HepG2 (cell line): Measurements from ENCODE around the gene KRTAP9-7. TPM values are rescaled to one million over a fixed set of nuclear protein-coding genes. Genes with fewer than 3 reads are reported as not detected.

Source experiments
- ATAC-seq: fragments of 200-7000 bp; cut with Tn5 transposase; 3 replicates; pipeline ENCODE4 v1.9.1; 2020; ENCODE audit warnings: mild to moderate bottlenecking, moderate library complexity
- BruUV-seq: library from RNA; stranded (reverse); fragments of 400-500 nt; replicated peaks from 2 replicates; lab custom pipeline; 2021; lab: Mats Ljungman, UMichigan
- CTCF ChIA-PET: fragments of 300-600 bp; formaldehyde crosslinking; extraction: SDS; loops from one replicate; lab custom pipeline; 2021; ENCODE audit warnings: low total read pairs, inconsistent platforms, low intra/inter-chr PET ratio; lab: Yijun Ruan, JAX
- POLR2A ChIA-PET: fragments of 350-600 bp; sonication (Branson Sonifier 250); formaldehyde crosslinking; loops from one replicate; lab custom pipeline; 2020; ENCODE audit warnings: antibody characterized with exemption, inconsistent platforms; lab: Yijun Ruan, JAX
- DNase-seq: peaks from one replicate; pipeline ENCODE4 v3.0.0-alpha.2; 2015; ENCODE audit warnings: low spot score
- FAIRE-seq: peaks from 3 replicates; lab custom pipeline; 2011; peaks lifted over from hg19 to GRCh38; lab: Jason Lieb, UNC
- H2AFZ ChIP-seq: one replicate; pipeline ENCODE4 v1.6.1; 2011; ENCODE audit warnings: low read length, inconsistent platforms
- H3K27ac ChIP-seq: fragments of 300-600 bp; 3 replicates; pipeline ENCODE4 v1.8.0; 2011; ENCODE audit warnings: mixed run types, mild to moderate bottlenecking, mixed read lengths, low read length, inconsistent platforms; ENCODE audit not compliant: insufficient read depth; ENCODE audit errors: extremely low read length
- H3K27me3 ChIP-seq, 2 experiments: fragments of 200-600 bp in 1 of 2; 2 replicates in 1 of 2; 3 replicates in 1 of 2; pipeline versions ENCODE4 v1.6.0 to v1.8.0; 2011; ENCODE audit warnings: low read length in 2 of 2, mild to moderate bottlenecking in 2 of 2, moderate library complexity in 2 of 2, inconsistent platforms in 1 of 2; ENCODE audit not compliant: insufficient read depth in 2 of 2, control insufficient read depth in 1 of 2
- H3K36me3 ChIP-seq, 2 experiments: fragments of 200-600 bp in 1 of 2; replicated peaks in 1 of 2; 2 replicates in 1 of 2; 3 replicates in 1 of 2; pipeline versions ENCODE4 v1.5.1 to v1.8.0; 2011; ENCODE audit warnings: low read length in 2 of 2, inconsistent platforms in 1 of 2; ENCODE audit not compliant: insufficient read depth in 2 of 2, control insufficient read depth in 1 of 2
- H3K4me1 ChIP-seq: 2 replicates; pipeline ENCODE4 v1.5.1; 2012; ENCODE audit warnings: low read length, inconsistent platforms; ENCODE audit not compliant: insufficient read depth
- H3K4me2 ChIP-seq: 2 replicates; pipeline ENCODE4 v1.6.0; 2011; ENCODE audit warnings: low read depth, low read length, inconsistent platforms
- H3K4me3 ChIP-seq, 3 experiments: fragments of 200-600 bp in 1 of 3; sonication (generic), shearing (Covaris generic) in 1 of 3; replicated peaks in 1 of 3; 2 replicates each; pipeline ENCODE4 v1.5.1; 2011 to 2016; ENCODE audit warnings: low read length in 3 of 3, inconsistent platforms in 2 of 3, low read depth in 2 of 3, mild to moderate bottlenecking in 2 of 3, control low read depth in 1 of 3, mixed read lengths in 1 of 3; ENCODE audit not compliant: insufficient read depth in 1 of 3
- H3K79me2 ChIP-seq: one replicate; pipeline ENCODE4 v1.6.1; 2011; ENCODE audit warnings: low read length, inconsistent platforms; ENCODE audit not compliant: insufficient read depth
- H3K9ac ChIP-seq: 2 replicates; pipeline ENCODE4 v1.6.0; 2011; ENCODE audit warnings: mild to moderate bottlenecking, low read depth, low read length, inconsistent platforms; ENCODE audit not compliant: insufficient read depth
- H3K9me3 ChIP-seq: 2 replicates; pipeline ENCODE4 v1.5.1; 2012; ENCODE audit warnings: mild to moderate bottlenecking, low read length
- H4K20me1 ChIP-seq: 2 replicates; pipeline ENCODE4 v1.6.0; 2011; ENCODE audit warnings: inconsistent platforms, mild to moderate bottlenecking, low read length, moderate library complexity; ENCODE audit not compliant: insufficient read depth
- ATF7 ChIP-seq, 2 experiments: fragments of 450-650 bp in 1 of 2; sonication (generic) in 1 of 2; formaldehyde crosslinking in 1 of 2; IDR thresholded peaks; 2 replicates each; pipeline versions ENCODE4 v1.4.0 to v1.6.1; 2016 to 2020; ENCODE audit warnings: antibody characterized with exemption in 1 of 2, mild to moderate bottlenecking in 1 of 2, missing genetic modification reagents in 1 of 2
- BORCS8-MEF2B ChIP-seq: sonication (generic); formaldehyde crosslinking; IDR thresholded peaks from 2 replicates; pipeline ENCODE4 v1.8.0; 2022; ENCODE audit warnings: mild to moderate bottlenecking, missing genetic modification reagents
- CBX2 ChIP-seq, 2 experiments: fragments of 200-600 bp in 1 of 2; sonication (generic); formaldehyde crosslinking in 1 of 2; IDR thresholded peaks; 2 replicates each; pipeline versions ENCODE4 v1.7.0 to v1.8.1; 2018 to 2022; ENCODE audit warnings: low read depth in 2 of 2, low read length in 1 of 2, mild to moderate bottlenecking in 1 of 2, missing genetic modification reagents in 1 of 2
- CREB1 ChIP-seq, 2 experiments: fragments of 450-650 bp in 1 of 2; IDR thresholded peaks; 2 replicates each; pipeline ENCODE4 v1.6.1; 2016 to 2017; ENCODE audit warnings: control low read depth in 1 of 2, mild to moderate bottlenecking in 1 of 2, missing compliant biosample characterization in 1 of 2, missing genetic modification characterization in 1 of 2
- ERF ChIP-seq: IDR thresholded peaks from 2 replicates; pipeline ENCODE4 v1.6.1; 2018; ENCODE audit warnings: missing biosample characterization, missing genetic modification reagents
- ESRRA ChIP-seq: sonication (generic); formaldehyde crosslinking; IDR thresholded peaks from 2 replicates; pipeline ENCODE4 v1.5.1; 2020; ENCODE audit warnings: mild to moderate bottlenecking, low read depth, missing genetic modification reagents
- HIVEP1 ChIP-seq: sonication (generic); formaldehyde crosslinking; IDR thresholded peaks from 2 replicates; pipeline ENCODE4 v1.4.0; 2020; ENCODE audit warnings: mild to moderate bottlenecking, missing genetic modification reagents
- HNRNPUL1 ChIP-seq: fragments of 200-400 bp; formaldehyde crosslinking; IDR thresholded peaks from 2 replicates; pipeline ENCODE4 v1.6.1; 2017; ENCODE audit warnings: low read depth, mild to moderate bottlenecking, low read length, moderate library complexity
- KLF13 ChIP-seq: sonication (generic); formaldehyde crosslinking; IDR thresholded peaks from 2 replicates; pipeline ENCODE4 v1.4.0; 2020; ENCODE audit warnings: mild to moderate bottlenecking, missing genetic modification reagents
- MYPOP ChIP-seq: sonication (generic); formaldehyde crosslinking; IDR thresholded peaks from 2 replicates; pipeline ENCODE4 v1.8.1; 2023; ENCODE audit warnings: mild to moderate bottlenecking, moderate library complexity, missing genetic modification reagents
- PAX8 ChIP-seq: sonication (generic); formaldehyde crosslinking; IDR thresholded peaks from 2 replicates; pipeline ENCODE4 v1.8.0; 2022; ENCODE audit warnings: mild to moderate bottlenecking, missing genetic modification reagents, borderline replicate concordance
- PHB2 ChIP-seq: fragments of 450-650 bp; IDR thresholded peaks from 2 replicates; pipeline ENCODE4 v1.6.1; 2018; ENCODE audit not compliant: partially characterized antibody
- PRDM15 ChIP-seq: sonication (generic); formaldehyde crosslinking; IDR thresholded peaks from 2 replicates; pipeline ENCODE4 v1.4.0; 2020; ENCODE audit warnings: missing genetic modification reagents
- SRSF1 ChIP-seq: fragments of 200-400 bp; formaldehyde crosslinking; optimal IDR thresholded peaks from 2 replicates; pipeline ENCODE3; 2017; ENCODE audit warnings: mild to moderate bottlenecking, low read depth, low read length, moderate library complexity
- TAF1 ChIP-seq: sonication (generic); formaldehyde crosslinking; IDR thresholded peaks from 2 replicates; pipeline ENCODE4 v1.4.0; 2020; ENCODE audit warnings: missing genetic modification reagents
- ZNF552 ChIP-seq: sonication (generic); formaldehyde crosslinking; IDR thresholded peaks from 2 replicates; pipeline ENCODE4 v1.9.0; 2022; ENCODE audit warnings: missing genetic modification reagents, mild to moderate bottlenecking, borderline replicate concordance
- ZNF75D ChIP-seq: sonication (generic); formaldehyde crosslinking; IDR thresholded peaks from 2 replicates; pipeline ENCODE4 v1.8.1; 2023; ENCODE audit warnings: missing genetic modification reagents, mild to moderate bottlenecking, borderline replicate concordance
- ZUFSP ChIP-seq: sonication (generic); formaldehyde crosslinking; IDR thresholded peaks from 2 replicates; pipeline ENCODE4 v1.9.0; 2021; ENCODE audit warnings: missing genetic modification reagents, mild to moderate bottlenecking, borderline replicate concordance
- in situ Hi-C: cut with HindIII; loops from 2 replicates; pipeline ENCODE4 v1.10.0; 2017; ENCODE audit warnings: low pct_unique_long_range_greater_than_20kb; ENCODE audit not compliant: extremely low pct_ligation_motif_present
- intact Hi-C: fragments of 100-400 bp; cut with micrococcal nuclease; formaldehyde crosslinking; loops from one replicate; pipeline ENCODE4 v1.10.0; 2022; ENCODE audit not compliant: unreplicated experiment
- polyA plus RNA-seq, 8 experiments: library from polyadenylated mRNA; depleted of rRNA in 3 of 8; stranded (reverse) in 7 of 8; unstranded in 1 of 8; fragments of >200 nt; fragmentation: Illumina TruSeq in 4 of 8; extraction: Trizol in 4 of 8; gene quantifications; 2 replicates each; pipeline versions ENCODE4 v1.2.1 to v1.2.3, GENCODE V29; 2011 to 2016; ENCODE audit warnings: low read depth in 4 of 8, missing spikeins in 1 of 8, mixed read lengths in 1 of 8; ENCODE audit not compliant: insufficient read depth in 1 of 8
- total RNA-seq, 5 experiments: library from RNA; depleted of rRNA; stranded (reverse); fragments of >200 nt; fragmentation: Illumina TruSeq; extraction: Trizol; gene quantifications; 2 replicates each; pipeline ENCODE4 v1.2.3, GENCODE V29; 2016; ENCODE audit warnings: low read depth in 1 of 5

KRTAP9-7 gene
- total and polyA plus RNA-seq, 2 of the 13 experiments (the other 11 are each of a cell fraction or from before 2014, with no cell fraction given): not detected

GRCh38 chr17:41230094-41230493 lies 45.4 kb upstream of the KRTAP9-7 start:
- DNase-seq (no peak), FAIRE-seq (no peak), ATAC-seq (no peak)
- H3K79me2 ChIP-seq: no peaks in the 10 kb centered on the region
- H3K4me3 ChIP-seq: no peak overlapping the region
- H3K27me3 ChIP-seq: peaks cover 0 to 5% of the 10 kb centered on the region in 2 experiments; a peak in 3 of 5 replicates
- no TSS peak for BruUV-seq
- H3K27ac ChIP-seq: no peak overlapping the region
- H3K4me2 ChIP-seq: no peak overlapping the region
- H2AFZ ChIP-seq: no peak overlapping the region
- no peaks in the 10 kb centered on the region for H4K20me1 ChIP-seq
- CTCF ChIA-PET: no interaction called here
- intact Hi-C loops (no loop called here), in situ Hi-C loops (no loop called here)
- TF ChIP-seq PAX8 (no peak), SRSF1 (no peak), ZUFSP (no peak), ZNF552 (CRISPR knock-in tag) (no peak), HIVEP1 (CRISPR knock-in tag) (no peak), BORCS8-MEF2B (CRISPR knock-in tag) (no peak), ZNF75D (CRISPR knock-in tag) (no peak), ERF (CRISPR knock-in tag) (no peak), TAF1 (CRISPR knock-in tag) (no peak), PHB2 (no peak), ATF7 (IDR thresholded peaks at IDR 0.05) (no peak), ATF7 (CRISPR knock-in tag; IDR thresholded peaks at IDR 0.05) (no peak), PRDM15 (CRISPR knock-in tag) (no peak), CBX2 (IDR thresholded peaks at IDR 0.05; ENCODE audit: low read depth, low read length) (no peak), CBX2 (CRISPR knock-in tag; IDR thresholded peaks at IDR 0.05; ENCODE audit: low read depth) (no peak), MYPOP (CRISPR knock-in tag) (no peak), HNRNPUL1 (no peak), KLF13 (no peak), CREB1 (IDR thresholded peaks at IDR 0.05) (no peak), CREB1 (CRISPR knock-in tag; IDR thresholded peaks at IDR 0.05) (no peak), ESRRA (CRISPR knock-in tag) (no peak)
- POLR2A ChIA-PET: no interaction called here
- no peaks in the 10 kb centered on the region for H3K9me3 ChIP-seq
- H3K36me3 ChIP-seq: no peaks in the 10 kb centered on the region
- H3K4me1 ChIP-seq: no peaks in the 10 kb centered on the region
- H3K9ac ChIP-seq: no peak overlapping the region
